Central memory CD4-positive, alpha-beta T cell (primary cell): ENCODE data around the gene ATP7B.
"Not testable (repeated sequence)": the region's sequence is repeated elsewhere in the genome, so short reads cannot be mapped to it uniquely, and the experiment has no call there.

Experiments used
- DNase-seq: peaks from one replicate; pipeline ENCODE4 v3.0.0; 2022

The ATP7B gene

GRCh38 chr13:51919531-51919930 is 91.7 kb downstream of the ATP7B start:
- DNase-seq, result no peak

- DNase-seq, result no peak
Observed at GRCh38 chr13:51916962-51917361, 94.3 kb downstream of the ATP7B start.

- no peak for DNase-seq
Observed at GRCh38 chr13:51916051-51916818, 95.0 kb downstream of the ATP7B start.

- DNase-seq, result no peak
Observed at GRCh38 chr13:51914137-51914493, 97.1 kb downstream of the ATP7B start.

- DNase-seq, result no peak
Observed at GRCh38 chr13:51913421-51914136, 97.7 kb downstream of the ATP7B start.

- no peak for DNase-seq
Observed at GRCh38 chr13:51912511-51913225, 98.6 kb downstream of the ATP7B start.

- DNase-seq, result no peak
Observed at GRCh38 chr13:51912091-51912490, 99.2 kb downstream of the ATP7B start.

- DNase-seq, result no peak
Observed at GRCh38 chr13:51910508-51910907, 100.7 kb downstream of the ATP7B start.

GRCh38 chr13:51909265-51909664 is 102.0 kb downstream of the ATP7B start:
- DNase-seq, result not testable (repeated sequence)

- no peak for DNase-seq
Observed at GRCh38 chr13:51907040-51907732, 104.1 kb downstream of the ATP7B start.

- no peak for DNase-seq
Observed at GRCh38 chr13:51906581-51906980, 104.7 kb downstream of the ATP7B start.

- DNase-seq, result no peak
Observed at GRCh38 chr13:51905787-51906186, 105.5 kb downstream of the ATP7B start.

- DNase-seq, result no peak
Observed at GRCh38 chr13:51902776-51903175, 108.5 kb downstream of the ATP7B start.

- DNase-seq, result no peak
Observed at GRCh38 chr13:51900471-51900870, 110.8 kb downstream of the ATP7B start.

- peak; percentile 38 for DNase-seq
Observed at GRCh38 chr13:51895906-51896888, 115.1 kb downstream of the ATP7B start.

- no peak for DNase-seq
Observed at GRCh38 chr13:51894239-51894638, 117.0 kb downstream of the ATP7B start.

- no peak for DNase-seq
Observed at GRCh38 chr13:51892657-51893056, 118.6 kb downstream of the ATP7B start.

- DNase-seq, result no peak
Observed at GRCh38 chr13:51887468-51887867, 123.8 kb downstream of the ATP7B start.

- no peak for DNase-seq
Observed at GRCh38 chr13:51885651-51886050, 125.6 kb downstream of the ATP7B start.

GRCh38 chr13:51883226-51883600 is 128.0 kb downstream of the ATP7B start:
- DNase-seq, result no peak
